Activated gamma-delta T cell treated with anti-CD3 and anti-CD28 coated beads, Interleukin-2, amount 50 U/mL, for 16 hours (primary cell): ENCODE data around the gene IFNG-AS1.

ENCODE experiments used
- DNase-seq: peaks from one replicate; pipeline ENCODE4 v3.0.0-alpha.2; 2020; ENCODE audit warnings: low read depth

Gene IFNG-AS1

GRCh38 chr12:67994046-67994445 lies 4.8 kb downstream of the IFNG-AS1 start:
- no peak for DNase-seq

DNA sequence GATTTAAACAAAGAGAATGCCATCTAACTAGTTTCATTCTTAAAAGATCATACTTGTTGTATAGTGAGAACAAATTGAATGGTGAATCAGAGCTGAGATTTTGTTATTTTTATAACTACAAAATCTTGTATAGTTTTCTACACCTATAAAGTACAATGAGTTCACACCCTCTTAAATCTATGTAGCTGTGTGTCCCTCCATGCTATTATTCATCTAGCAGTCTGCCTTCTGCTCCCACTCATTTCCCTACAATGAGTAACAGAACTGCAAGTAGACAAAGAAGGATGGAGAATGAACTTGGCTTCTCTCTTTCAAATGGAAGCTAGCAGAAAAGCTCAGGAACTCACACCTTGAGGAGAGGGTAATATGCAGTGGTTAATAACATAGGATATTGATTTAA lies 7.1 kb downstream of the IFNG-AS1 start:
- no peak for DNase-seq

DNA sequence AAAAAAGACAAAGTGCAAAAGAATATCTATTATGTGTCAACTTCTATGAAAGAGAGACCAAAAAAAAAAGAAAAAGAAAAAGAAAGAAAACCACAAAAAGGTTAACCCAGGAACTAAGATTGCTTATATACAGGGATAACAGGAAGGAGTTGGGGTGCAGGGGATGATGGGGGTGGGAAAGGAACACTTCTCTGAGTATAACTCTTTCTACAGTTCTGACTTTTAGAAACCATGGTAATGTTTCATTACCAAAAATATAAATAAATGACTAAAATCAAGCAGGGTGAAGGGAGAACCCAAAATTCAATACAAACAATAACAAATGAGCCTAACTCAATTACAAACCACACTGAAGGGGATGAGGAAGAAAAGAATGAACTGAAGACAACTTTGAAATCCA lies 9.1 kb downstream of the IFNG-AS1 start:
- DNase-seq, result no peak

GRCh38 chr12:67999244-67999643 lies 10.0 kb downstream of the IFNG-AS1 start:
- DNase-seq, result no peak

DNA sequence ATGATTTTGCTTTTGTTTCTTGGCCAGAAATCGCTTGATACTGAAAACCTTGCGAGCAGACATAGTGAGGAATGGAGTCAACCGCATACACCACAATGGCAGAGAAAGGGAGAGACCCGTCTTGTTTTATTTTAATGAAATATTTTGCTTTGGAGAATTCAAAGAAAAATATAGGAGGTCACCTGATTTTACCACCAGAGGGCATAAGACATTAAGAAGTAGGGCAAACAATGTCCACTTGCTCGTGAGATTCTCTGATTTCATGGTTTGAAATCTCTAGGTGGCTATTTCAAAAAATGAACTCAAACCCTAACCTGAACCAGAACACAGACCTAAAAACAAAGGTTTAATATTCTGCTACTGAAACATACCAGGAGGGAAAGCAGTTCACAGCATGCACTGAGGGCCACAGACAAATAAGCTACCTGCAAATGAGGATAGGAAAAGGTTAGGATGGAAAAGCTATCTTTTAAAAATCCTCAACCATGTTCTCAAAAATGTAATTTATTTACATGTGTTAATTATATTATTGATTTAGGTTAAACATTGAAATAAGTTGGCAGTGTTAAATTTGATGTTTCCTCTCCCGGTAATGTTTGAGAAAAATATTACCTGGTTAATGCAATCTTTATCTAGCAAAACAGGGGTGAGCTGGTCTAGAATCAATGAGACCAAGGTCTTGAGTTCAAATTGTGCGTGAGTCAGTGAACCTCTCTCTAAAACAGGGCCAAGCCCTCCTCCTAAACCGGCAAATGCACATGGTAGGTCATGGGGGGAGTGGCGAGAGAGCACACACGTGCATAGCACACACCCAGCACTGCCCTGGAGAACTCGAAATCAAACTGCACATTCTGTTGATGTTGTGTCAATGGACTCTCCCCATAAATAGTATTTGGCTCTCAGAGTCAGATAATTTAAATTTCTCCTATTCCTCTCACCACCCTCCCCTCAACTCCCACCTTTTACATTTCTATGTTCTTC lies 12.5 kb downstream of the IFNG-AS1 start:
- no peak for DNase-seq

DNA sequence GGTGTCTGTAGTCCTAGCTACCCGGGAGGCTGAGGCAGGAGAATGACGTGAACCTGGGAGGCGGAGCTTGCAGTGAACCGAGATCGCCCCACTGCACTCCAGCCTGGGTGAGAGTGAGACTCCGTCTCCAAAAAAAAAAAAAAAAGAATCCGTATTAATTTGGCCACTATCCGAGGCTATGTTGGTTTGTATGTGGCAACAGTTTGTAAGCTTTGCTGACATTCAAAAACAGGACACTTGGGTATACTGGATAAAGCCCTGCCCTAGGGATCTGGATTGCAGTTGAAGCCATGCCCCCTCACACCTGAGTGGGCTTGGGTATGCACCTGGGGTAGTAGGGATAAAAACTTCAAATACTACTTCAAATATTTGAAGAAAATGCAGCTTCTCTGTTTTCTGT lies 14.5 kb downstream of the IFNG-AS1 start:
- no peak for DNase-seq

DNA sequence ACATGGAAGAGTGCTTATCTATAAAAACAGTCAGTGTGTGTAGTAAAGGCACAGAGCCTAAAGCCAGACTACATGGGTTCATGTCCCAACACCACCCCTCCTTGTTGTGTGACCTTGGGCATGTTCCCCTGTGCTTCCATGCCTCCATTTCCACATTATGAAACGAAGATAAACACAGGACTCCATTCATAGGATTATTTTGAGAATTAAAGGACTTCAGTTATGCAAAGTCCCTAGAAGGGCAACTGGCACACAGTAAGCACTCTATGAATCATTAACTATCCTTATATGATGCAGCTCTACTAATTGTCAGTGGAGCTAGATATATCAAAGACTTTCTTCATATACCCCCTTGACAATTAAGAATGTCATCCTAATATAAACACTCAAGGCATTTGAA lies 17.8 kb downstream of the IFNG-AS1 start:
- no peak for DNase-seq

DNA sequence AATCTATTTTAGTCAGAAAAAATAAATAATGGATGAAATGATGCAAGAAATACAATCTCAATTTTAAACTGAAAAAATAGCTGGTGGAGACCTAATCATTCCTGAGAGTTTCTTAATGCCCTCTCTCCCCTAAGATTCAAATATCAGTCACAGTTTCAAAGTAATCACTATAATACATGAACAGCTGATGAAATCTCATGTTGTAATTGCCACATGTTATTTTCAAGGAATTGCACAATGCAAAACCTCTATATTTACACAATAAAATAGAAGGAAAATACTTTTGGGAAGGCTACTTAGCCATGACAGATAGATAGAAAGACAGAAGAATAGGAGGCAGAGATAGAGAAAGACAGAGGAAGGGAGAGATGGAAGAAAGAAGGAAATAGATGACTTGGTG lies 18.2 kb downstream of the IFNG-AS1 start:
- no peak for DNase-seq

DNA sequence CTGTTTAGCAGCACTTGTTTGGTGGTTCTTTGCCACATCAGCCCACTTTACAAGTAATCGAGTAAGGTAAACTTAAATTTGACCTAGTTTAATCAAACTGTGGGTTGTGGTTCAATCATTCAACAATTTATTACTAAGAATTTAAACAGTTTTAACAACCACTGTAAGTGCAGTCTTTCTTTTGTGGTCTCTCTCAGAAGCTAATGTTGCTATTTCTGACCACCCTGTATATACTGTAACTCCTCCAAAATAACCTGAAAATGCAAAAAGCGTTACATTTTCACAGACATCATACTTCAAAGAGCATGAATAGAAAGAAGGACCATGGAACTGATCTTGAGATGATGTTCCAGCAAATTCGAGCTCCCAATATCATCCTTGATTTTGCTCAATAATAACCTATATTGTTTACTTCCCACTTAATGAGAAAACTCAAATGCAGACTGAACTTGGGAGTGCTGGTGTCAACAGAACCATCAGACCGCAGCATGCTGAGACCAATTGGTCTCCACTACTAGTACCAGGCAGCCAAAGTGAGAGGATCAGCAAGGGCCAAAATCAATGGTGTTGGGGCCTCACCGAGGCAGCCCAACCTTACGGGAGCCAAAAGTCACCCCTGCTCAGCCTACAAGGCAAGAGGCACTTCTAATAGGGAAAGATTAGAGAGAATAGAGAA lies 22.1 kb downstream of the IFNG-AS1 start:
- no peak for DNase-seq

- no peak for DNase-seq
Observed at GRCh38 chr12:68011882-68012207, 22.6 kb downstream of the IFNG-AS1 start.

DNA sequence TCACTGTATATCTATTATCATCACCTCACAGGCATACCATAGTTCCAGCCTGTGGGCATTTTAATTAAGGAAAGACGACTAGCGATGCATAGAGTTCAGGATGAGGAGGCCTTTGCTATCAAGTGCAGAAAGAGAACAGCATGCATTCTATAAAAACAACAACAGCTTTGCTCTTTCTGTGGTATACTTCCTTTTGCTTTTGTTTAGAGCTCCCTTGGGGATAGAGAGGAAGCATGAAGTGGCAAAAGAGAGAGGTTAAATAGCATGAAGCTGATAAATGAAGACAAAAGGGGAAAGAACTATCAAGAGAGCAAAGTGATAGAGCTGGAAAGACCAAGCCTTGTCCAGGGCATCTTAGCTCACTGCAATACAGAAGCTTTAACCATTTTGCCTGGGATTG lies 23.5 kb downstream of the IFNG-AS1 start:
- DNase-seq, result no peak

GRCh38 chr12:68013181-68013580 lies 23.9 kb downstream of the IFNG-AS1 start:
- no peak for DNase-seq

GRCh38 chr12:68016136-68016535 lies 26.9 kb downstream of the IFNG-AS1 start:
- DNase-seq, result no peak

DNA sequence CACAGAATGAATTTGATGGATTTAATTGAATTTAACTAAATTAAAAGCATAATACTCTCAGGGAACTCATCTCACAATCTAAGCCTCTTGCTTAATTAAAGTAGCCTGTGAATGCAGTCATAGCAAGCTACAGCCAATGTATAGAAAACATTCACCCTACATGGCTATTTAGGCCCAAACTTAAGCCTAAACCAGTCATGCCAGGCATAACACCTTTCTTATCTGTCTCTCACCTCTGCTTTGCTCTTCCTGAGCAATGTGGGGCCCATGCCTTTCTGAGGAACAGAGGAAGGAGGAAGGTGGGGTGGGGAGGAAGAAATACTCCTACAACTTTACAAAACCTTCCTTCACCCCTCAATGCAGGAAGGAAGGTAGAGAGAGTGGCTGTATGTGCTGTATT lies 29.1 kb downstream of the IFNG-AS1 start:
- DNase-seq, result no peak

DNA sequence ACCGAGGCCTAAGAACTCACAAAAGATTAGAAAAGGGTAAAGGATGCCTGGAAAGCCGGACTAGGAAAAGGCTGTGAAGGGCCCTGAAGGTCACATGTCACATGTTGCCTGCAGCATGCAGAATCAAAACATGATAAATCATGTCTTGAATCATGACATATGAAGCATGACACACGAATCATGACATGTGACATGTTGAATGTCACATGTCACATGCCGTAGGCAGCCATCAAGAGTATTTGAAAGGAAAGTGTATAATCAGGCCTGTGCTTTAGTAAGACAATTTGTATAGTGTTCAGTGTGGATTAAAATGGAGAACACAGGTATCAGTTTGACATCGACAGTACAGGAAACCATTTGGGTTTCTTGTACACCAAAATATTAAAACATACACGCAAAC lies 30.8 kb downstream of the IFNG-AS1 start:
- DNase-seq, result no peak

- no peak for DNase-seq
Observed at GRCh38 chr12:68020699-68021098, 31.5 kb downstream of the IFNG-AS1 start.

GRCh38 chr12:68028647-68029046 lies 39.4 kb downstream of the IFNG-AS1 start:
- DNase-seq, result no peak

DNA sequence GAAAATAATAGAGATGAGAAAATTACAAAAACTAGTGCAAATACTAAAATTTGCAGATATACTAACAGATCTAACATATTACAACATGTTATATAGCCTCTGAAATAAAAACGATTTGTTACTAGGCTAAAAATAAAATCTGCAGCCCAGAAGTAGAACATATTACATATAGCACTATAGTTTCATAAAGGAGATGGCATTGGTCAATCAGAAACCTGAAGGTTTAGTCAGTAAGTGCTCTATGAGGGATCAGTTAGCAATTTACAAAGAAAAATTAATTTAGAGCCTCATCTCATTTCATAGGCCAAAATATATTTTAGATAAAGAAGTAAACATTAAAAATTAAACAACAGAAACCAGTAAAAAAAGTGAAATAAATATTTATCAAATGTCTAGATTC lies 41.0 kb downstream of the IFNG-AS1 start:
- DNase-seq, result no peak

DNA sequence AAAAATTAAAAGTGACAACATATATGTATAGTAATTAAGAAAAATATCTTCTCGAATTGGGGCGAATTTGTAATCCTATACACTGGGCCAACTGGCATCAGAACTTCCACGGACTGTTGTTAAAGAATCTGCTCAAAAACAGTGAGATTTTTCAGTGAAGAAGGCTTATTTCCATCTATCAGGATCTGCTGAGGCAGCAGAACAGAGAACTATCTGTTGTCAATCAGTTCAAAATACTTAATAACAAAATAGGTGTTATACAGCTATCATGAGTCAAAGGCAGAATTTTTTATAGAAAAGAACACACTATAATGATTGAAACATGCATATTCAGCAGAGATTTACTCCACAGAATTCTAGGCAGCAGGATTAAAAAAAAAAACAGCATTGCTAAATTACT lies 41.9 kb downstream of the IFNG-AS1 start:
- no peak for DNase-seq

- DNase-seq, result no peak
Observed at GRCh38 chr12:68031881-68032739, 42.9 kb downstream of the IFNG-AS1 start.

- DNase-seq, result no peak
Observed at GRCh38 chr12:68034567-68034966, 45.3 kb downstream of the IFNG-AS1 start.

DNA sequence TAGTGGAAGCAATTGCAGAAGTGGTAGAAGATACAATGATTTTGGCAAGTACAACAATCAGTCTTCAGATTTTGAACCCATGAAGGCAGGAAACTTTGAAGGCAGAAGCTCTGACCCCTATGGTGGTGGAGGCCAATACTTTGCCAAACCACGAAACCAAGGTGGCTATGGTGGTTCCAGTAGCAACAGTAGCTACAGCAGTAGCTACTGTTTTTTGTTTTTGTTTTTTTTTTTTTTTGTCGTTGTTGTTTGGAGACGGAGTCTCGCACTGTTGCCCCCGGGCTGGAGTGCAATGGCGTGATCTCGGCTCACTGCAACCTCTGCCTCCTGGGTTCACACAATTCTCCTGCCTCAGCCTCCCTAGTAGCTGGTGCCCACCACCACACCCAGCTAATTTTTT lies 47.4 kb downstream of the IFNG-AS1 start:
- no peak for DNase-seq
